HFFc6 (cell line): Measurements from ENCODE around the gene LRRC71. TPM values are rescaled to one million over a fixed set of nuclear protein-coding genes. Genes with fewer than 3 reads are reported as not detected.

Experiments
- DNase-seq: peaks from one replicate; pipeline ENCODE4 v3.0.0-alpha.2; 2018
- H3K27ac Mint-ChIP-seq: 2 replicates; pipeline ENCODE4 v1.8.0; 2020; ENCODE audit warnings: mild to moderate bottlenecking, mixed read lengths
- H3K27me3 Mint-ChIP-seq: 2 replicates; pipeline ENCODE4 v1.8.0; 2021; ENCODE audit warnings: mild to moderate bottlenecking, moderate library complexity, mixed read lengths; ENCODE audit not compliant: insufficient read depth
- H3K36me3 Mint-ChIP-seq: 2 replicates; pipeline ENCODE4 v1.8.0; 2021; ENCODE audit warnings: low read depth, mixed read lengths
- H3K4me1 Mint-ChIP-seq: 2 replicates; pipeline ENCODE4 v1.8.0; 2020; ENCODE audit warnings: low read depth, mixed read lengths
- H3K4me3 Mint-ChIP-seq: 2 replicates; pipeline ENCODE4 v1.8.0; 2020; ENCODE audit warnings: mild to moderate bottlenecking, moderate library complexity, mixed read lengths
- H3K9me3 Mint-ChIP-seq: 2 replicates; pipeline ENCODE4 v1.8.0; 2020; ENCODE audit warnings: mild to moderate bottlenecking, mixed read lengths
- CTCF ChIP-seq: fragments of 200-600 bp; sonication (generic); IDR thresholded peaks from 2 replicates; pipeline ENCODE4 v1.5.0; 2021; ENCODE audit warnings: antibody characterized with exemption, mild to moderate bottlenecking
- microRNA-seq: library from miRNA; unstranded; fragments of <30 nt; microRNA quantifications from one replicate; pipeline ENCODE4, GENCODE V29; 2019
- total RNA-seq, 6 experiments: library from RNA; stranded (reverse); fragmentation: NEBNext Ultra II Directional; extraction: Animal tissue kit (Norgen Biotek cat#: 25700); gene quantifications; 2 replicates in 1 of 6; 3 replicates in 5 of 6; pipeline ENCODE4 v1.2.3, GENCODE V29; 2021

LRRC71 gene
- total RNA-seq, 6 experiments from 2014 or later: 0.13 to 0.46 (median 0.41) TPM; not detected in 2

DNA sequence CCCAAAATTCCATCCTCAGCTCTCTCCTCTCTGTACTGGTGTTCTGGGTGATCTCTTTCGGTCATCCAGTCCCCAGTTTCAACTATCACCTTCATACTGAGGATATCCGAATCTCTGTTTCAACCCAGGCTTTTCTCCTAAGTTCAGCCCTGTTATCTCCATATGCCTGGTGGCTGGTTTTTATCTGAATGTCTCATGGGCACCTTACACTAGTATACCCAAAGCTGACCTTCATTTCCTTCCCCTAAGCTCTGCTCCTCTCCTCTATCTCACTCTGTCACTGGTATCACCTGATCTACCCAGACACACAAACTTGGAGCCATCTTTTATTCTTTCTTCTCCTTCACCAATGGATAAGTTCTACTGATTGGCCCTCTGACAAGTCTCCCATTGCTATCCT, 53.0 kb downstream of the LRRC71 start:
- Mint-ChIP-seq H3K36me3 (peaks cover 47% of the 10 kb centered on the region), H3K27me3 (no peaks in the 10 kb centered on the region; the same call in 1 of the 2 replicates), H3K4me3 (no peak overlapping the region), H3K4me1 (peaks cover 6% of the 10 kb centered on the region; the same call in 1 of the 2 replicates), H3K27ac (no peak overlapping the region), H3K9me3 (no peaks in the 10 kb centered on the region)
- no peak for TF ChIP-seq CTCF
- DNase-seq: no peak

DNA sequence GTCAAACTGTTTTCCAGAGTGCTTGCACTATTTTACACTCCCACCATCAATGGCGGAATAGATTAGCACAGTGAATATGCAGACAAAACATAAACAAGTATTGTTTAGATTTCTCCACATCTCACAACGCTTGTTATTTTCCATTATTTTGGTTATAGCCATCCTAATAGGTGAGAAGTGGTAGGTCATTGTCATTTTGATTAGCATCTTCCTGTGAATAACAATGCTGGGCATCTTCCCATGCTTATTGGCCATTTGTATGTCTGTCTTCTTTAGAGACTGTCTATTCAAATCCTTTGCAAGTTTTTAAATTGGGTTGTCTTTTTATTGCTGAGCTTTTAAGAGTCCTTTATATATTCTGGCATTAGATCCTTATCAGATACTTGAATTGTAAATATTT, 54.7 kb downstream of the LRRC71 start:
- Mint-ChIP-seq H3K36me3 (peaks cover 49% of the 10 kb centered on the region), H3K9me3 (no peaks in the 10 kb centered on the region), H3K4me3 (no peak overlapping the region), H3K27me3 (no peaks in the 10 kb centered on the region; the same call in 1 of the 2 replicates), H3K27ac (no peak overlapping the region), H3K4me1 (peaks cover 10% of the 10 kb centered on the region; the same call in 1 of the 2 replicates)
- TF ChIP-seq CTCF: no peak
- no peak for DNase-seq

DNA sequence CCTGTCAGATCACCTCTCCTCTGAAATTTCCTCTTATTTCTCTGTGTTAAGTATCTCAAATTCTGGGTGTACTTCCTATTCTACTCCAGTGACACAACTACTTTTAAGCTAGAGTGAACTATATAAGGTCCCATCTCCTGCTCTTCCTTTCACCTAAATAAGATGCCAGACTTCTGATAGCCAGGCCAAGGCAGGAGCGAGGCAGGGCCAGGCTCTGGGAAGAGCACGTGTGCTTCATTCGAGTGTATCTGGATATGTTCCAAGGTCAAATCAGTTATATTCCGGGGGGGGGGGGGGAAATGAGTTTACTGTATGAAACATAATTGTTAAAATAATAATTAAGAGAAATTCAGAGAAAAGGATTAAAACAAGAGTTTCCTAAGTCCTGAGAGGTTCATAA, 60.1 kb downstream of the LRRC71 start:
- DNase-seq: no peak
- Mint-ChIP-seq H3K27ac (no peak overlapping the region), H3K4me3 (no peak overlapping the region), H3K36me3 (peaks cover 45% of the 10 kb centered on the region), H3K27me3 (no peaks in the 10 kb centered on the region; the same call in 1 of the 2 replicates), H3K4me1 (0 out of 2 replicates have a peak, but pooled peaks cover 4% of the 10 kb centered on the region), H3K9me3 (no peaks in the 10 kb centered on the region)
- TF ChIP-seq CTCF: no peak

Small RNAs within 50 kb of the gene (microRNA-seq; reads per million reads assigned to microRNA genes)
- gene MIR765: 4.6 reads per million

Other genes with a start within 250 kb of the LRRC71 start
- 100 to 1,000 TPM; 106 to 126 (median 116) TPM for gene NES, start 243.2 kb upstream of the LRRC71 start, total RNA-seq
- gene CRABP2, start 215.0 kb upstream of the LRRC71 start, total RNA-seq: 10 to 100 TPM; 55.9 to 70.4 (median 59.2) TPM
- 10 to 100 TPM; 11.2 to 16.0 (median 13.9) TPM for gene METTL25B, start 192.2 kb upstream of the LRRC71 start, total RNA-seq
- gene ISG20L2, start 191.9 kb upstream of the LRRC71 start, total RNA-seq: 10 to 100 TPM; 16.2 to 26.9 (median 20.6) TPM
- 10 to 100 TPM; 82.5 to 93.7 (median 86.8) TPM for gene MRPL24, start 179.5 kb upstream of the LRRC71 start, total RNA-seq
- gene HDGF, start 169.0 kb upstream of the LRRC71 start, total RNA-seq: 100 to 1,000 TPM; 229 to 324 (median 315) TPM
- 10 to 100 TPM; 67.0 to 79.3 (median 71.5) TPM for gene PRCC, start 153.1 kb upstream of the LRRC71 start, total RNA-seq
- gene SH2D2A, start 103.8 kb upstream of the LRRC71 start, total RNA-seq: under 1 TPM in 2 of 6 experiments, not detected in 4; 0.09 to 0.17 TPM
- gene INSRR, start 61.5 kb upstream of the LRRC71 start, total RNA-seq: not detected
- under 1 TPM in 1 of 6 experiments, not detected in 5; 0.10 TPM for gene NTRK1, start 59.8 kb upstream of the LRRC71 start, total RNA-seq
- 10 to 100 TPM in 4 of 6 experiments, 1 to 10 TPM in 2; 3.2 to 23.6 (median 20.2) TPM for gene PEAR1, start 26.9 kb upstream of the LRRC71 start, total RNA-seq
- 10 to 100 TPM; 21.3 to 24.8 (median 22.4) TPM for gene ARHGEF11, start 125.1 kb downstream of the LRRC71 start, total RNA-seq
- gene ETV3L, start 179.2 kb downstream of the LRRC71 start, total RNA-seq: not detected
- gene ETV3, start 217.8 kb downstream of the LRRC71 start, total RNA-seq: 10 to 100 TPM; 20.0 to 22.9 (median 21.0) TPM